Heart right ventricle (tissue), 16 donors: ENCODE results near the gene RNF11. TPM values are rescaled to one million over a fixed set of nuclear protein-coding genes. Genes with fewer than 3 reads are reported as not detected.

Experiments used
- ATAC-seq, 8 donors: fragments of 200-7000 bp; cut with Tn5 transposase; one replicate each; pipeline ENCODE4 v1.9.1; 2020; ENCODE audit warnings: mild to moderate bottlenecking in 8 of 8, moderate library complexity in 8 of 8, moderate number of reproducible peaks in 1 of 8
- DNase-seq, 2 donors: peaks; one replicate each; pipeline ENCODE4 v3.0.0-alpha.2; 2020
- H3K27ac ChIP-seq, 10 donors: fragments of 200-600 bp; sonication (generic) in 2 of 10; one replicate each; pipeline versions ENCODE4 v1.5.0 to v1.8.0; 2020 to 2022; ENCODE audit warnings: mild to moderate bottlenecking in 3 of 10
- H3K27me3 ChIP-seq, 7 donors: fragments of 200-600 bp; one replicate each; pipeline ENCODE4 v1.8.0; 2021 to 2022; ENCODE audit warnings: mild to moderate bottlenecking in 2 of 7
- H3K36me3 ChIP-seq, 9 donors: fragments of 200-600 bp; sonication (generic) in 1 of 9; one replicate each; pipeline versions ENCODE4 v1.5.0 to v1.8.0; 2020 to 2022; ENCODE audit warnings: mild to moderate bottlenecking in 2 of 9
- H3K4me1 ChIP-seq, 9 donors: fragments of 200-600 bp; sonication (generic) in 1 of 9; one replicate each; pipeline versions ENCODE4 v1.5.0 to v1.8.0; 2020 to 2022; ENCODE audit warnings: mild to moderate bottlenecking in 4 of 9
- H3K4me3 ChIP-seq, 10 donors: fragments of 200-600 bp; sonication (generic) in 2 of 10; one replicate each; pipeline versions ENCODE4 v1.5.0 to v1.8.0; 2020 to 2022; ENCODE audit warnings: mild to moderate bottlenecking in 7 of 10, moderate library complexity in 2 of 10
- H3K9me3 ChIP-seq, 11 donors: fragments of 200-600 bp in 10 of 11; sonication (generic) in 2 of 11; one replicate each; pipeline versions ENCODE4 v1.5.0 to v1.8.0; 2013 to 2022; ENCODE audit warnings: mild to moderate bottlenecking in 2 of 11, control low read depth in 1 of 11, moderate library complexity in 1 of 11
- CTCF ChIP-seq, 9 donors: fragments of 200-600 bp; sonication (generic) in 2 of 9; IDR thresholded peaks; one replicate each; pipeline versions ENCODE4 v1.5.0 to v1.8.0; 2021 to 2022; ENCODE audit warnings: antibody characterized with exemption in 9 of 9, mild to moderate bottlenecking in 5 of 9, moderate library complexity in 1 of 9
- WGBS, 2 donors: extraction: QIAGEN DNeasy Blood & Tissue Kit; methylation state at CpG; one replicate each; pipeline ENCODE4 v1.1.7; 2013; ENCODE audit warnings: inconsistent platforms in 1 of 2; 5-methylcytosine and 5-hydroxymethylcytosine counted together
- intact Hi-C, 10 donors: fragments of 100-400 bp; cut with DNase I; formaldehyde crosslinking; loops; one replicate each; pipeline versions ENCODE4 v1.11.1 to v1.14.2; 2022
- polyA plus RNA-seq, 2 donors: library from polyadenylated mRNA; stranded (reverse); fragments of 200-250 nt; gene quantifications; one replicate each; pipeline ENCODE4 v1.2.3, GENCODE V29; 2013
- total RNA-seq, 10 donors: library from RNA; stranded (reverse); fragmentation: NEBNext Ultra II Directional in 3 of 10; extraction: Animal tissue kit (Norgen Biotek cat#: 25700) in 3 of 10; gene quantifications; one replicate each; pipeline versions ENCODE4 v1.2.1 to v1.2.4, GENCODE V29; 2021 to 2023
- donor health status: Arrhythmogenic right ventricular cardiomyopathy.
- donor health status: ischemic (EF 13 %, LVEDD 7.1; RV severe dilation, severe dysfunction).
- donor health status: healthy with polysubstance abuse.
- donor health status: DM: no; HTN: yes; CAD: no.
- donor health status: DM: no; HTN: no; CAD: no.
- donor health status: ischemic (EF 25% LVEDD 6.9; RV normal size, moderate dysfunction).
- donor health status: ischemic (EF 25% LVEDD 5.7; RV mildly dilated, moderate dysfunction).
- donor health status: healthy.
- donor health status: DM: yes; HTN: yes; CAD: no.
- donor health status: Ischemic cardiomyopathy.
- donor health status: ischemic (EF 35%, LVEDD 5.7; RV mildly dilated, moderate dysfunction).
- donor health status: nonischemic (EF 11% LVEDD 7.7; RV severe dilation, severe dysfunction).
- donor health status: DM: yes; HTN: yes; CAD: no.
- donor health status: PGD.
- donor health status: ischemic (EF 29% LVEDD 5.4; RV normal size, mild dysfunction).
- donor health status: nonischemic (EF 23%, LVEDD 6.1; RV moderate dilation, normal function).

RNF11 gene
- total and polyA plus RNA-seq, 12 donors = 33.5 to 157 (median 114) TPM

GRCh38 chr1:51298322-51298705, 62.2 kb downstream of the RNF11 start:
- Histone ChIP-seq H3K36me3 (no peaks in the 10 kb centered on the region), H3K27me3 (no peaks in the 10 kb centered on the region), H3K4me3 (no peak overlapping the region), H3K4me1 (peaks cover 3 to 18% (median 14%) of the 10 kb centered on the region in 9 donors), H3K9me3 (no peaks in the 10 kb centered on the region), H3K27ac (no peak overlapping the region)
- whole genome bisulfite sequencing, 2 donors = 85 to 86% methylated on average over 4 of the region's 4 CpGs
- no peak for TF ChIP-seq CTCF (IDR thresholded peaks at IDR 0.05)
- ATAC-seq (no peak), DNase-seq (no peak)
- intact Hi-C loops = loop anchor here in 5 of 10 donors (5.0 to 10.0 kb wide), 3 partner anchors 61 to 106 kb away; partner anchors contain the start of gene RNF11 (in 4 of the 5)

DNA sequence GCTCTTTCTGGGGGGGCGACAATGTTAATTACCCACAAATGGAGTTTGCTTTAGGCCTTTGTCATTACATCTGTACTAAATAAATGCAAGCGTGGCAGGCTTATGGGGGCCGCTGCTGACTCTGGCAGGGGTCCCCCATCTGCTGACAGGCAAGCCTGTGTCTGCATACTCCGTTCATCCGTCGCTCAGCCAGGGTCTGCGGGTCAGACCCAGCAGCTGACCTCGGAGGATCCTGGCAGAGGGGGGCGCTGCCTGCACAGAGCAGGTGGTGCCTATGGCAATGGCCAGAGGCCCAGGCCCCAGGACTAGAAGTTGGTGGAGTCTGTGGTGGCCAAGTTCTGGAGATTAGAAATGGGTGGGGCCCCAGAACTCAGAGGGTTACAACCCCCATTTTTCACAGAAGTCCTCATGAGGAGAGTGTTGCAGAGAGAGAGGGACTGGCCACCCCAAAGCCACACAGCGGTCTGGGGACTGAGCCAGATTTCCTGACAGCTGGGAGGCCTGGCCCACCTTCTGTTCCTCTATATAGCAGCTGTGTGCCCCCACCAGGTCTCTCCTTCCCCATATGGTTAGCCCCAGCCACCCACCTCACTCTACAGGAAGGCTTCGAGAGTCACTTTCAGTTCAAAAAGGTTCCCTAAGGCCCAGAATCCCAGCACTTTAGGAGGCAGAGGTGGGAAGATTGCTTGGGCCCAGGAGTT, 63.3 kb downstream of the RNF11 start:
- DNase-seq (no peak), ATAC-seq (no peak)
- H3K36me3 ChIP-seq = no peaks in the 10 kb centered on the region
- H3K27ac ChIP-seq = no peak overlapping the region
- no peak for TF ChIP-seq CTCF (IDR thresholded peaks at IDR 0.05)
- intact Hi-C loops = loop anchor here in 5 of 10 donors (5.0 to 10.0 kb wide), 3 partner anchors 62 to 107 kb away; partner anchors contain the start of gene RNF11 (in 4 of the 5)
- no peaks in the 10 kb centered on the region for H3K27me3 ChIP-seq
- no peak overlapping the region for H3K4me3 ChIP-seq
- H3K4me1 ChIP-seq = peaks cover 3 to 23% (median 15%) of the 10 kb centered on the region in 9 donors
- WGBS, 2 donors = 96% methylated on average over 11 of the region's 11 CpGs
- no peaks in the 10 kb centered on the region for H3K9me3 ChIP-seq

DNA sequence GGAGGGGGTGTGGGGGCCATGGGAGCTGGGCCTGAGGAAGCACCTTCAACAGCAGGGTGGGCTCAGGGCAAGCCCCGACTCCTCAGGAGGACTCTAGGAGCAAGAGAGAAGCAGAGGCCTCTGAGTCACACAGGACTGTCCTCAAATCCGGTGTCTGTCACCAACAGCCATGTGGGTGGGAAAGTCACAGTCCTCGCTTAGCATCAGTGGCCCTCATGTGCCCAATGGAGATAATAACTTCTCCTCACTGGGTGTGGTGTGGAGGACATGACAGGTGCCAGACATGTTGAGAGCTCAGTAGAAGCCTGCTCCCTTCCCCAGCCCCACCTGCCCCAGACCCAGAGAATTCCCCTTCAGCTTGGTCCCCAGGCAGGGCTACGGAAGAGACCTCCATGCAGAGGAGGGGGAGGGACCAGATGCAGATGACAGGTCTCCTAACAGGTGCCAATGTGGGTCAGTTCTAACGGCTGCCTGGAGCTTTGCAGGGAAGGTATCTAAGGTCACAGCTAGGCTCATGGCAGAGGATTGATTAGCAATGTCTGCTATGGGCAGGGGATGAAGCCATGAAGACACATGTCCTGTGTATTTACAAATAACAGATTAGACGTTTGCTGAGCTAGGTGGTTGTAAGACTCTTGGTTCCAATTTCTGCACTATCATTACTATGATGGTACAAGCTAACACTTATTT, 64.1 kb downstream of the RNF11 start:
- ATAC-seq (no peak), DNase-seq (no peak)
- TF ChIP-seq CTCF (IDR thresholded peaks at IDR 0.05) = no peak
- WGBS, 2 donors = 86 to 87% methylated on average over 6 of the region's 6 CpGs
- Histone ChIP-seq H3K36me3 (no peaks in the 10 kb centered on the region), H3K27me3 (no peaks in the 10 kb centered on the region), H3K4me1 (peaks cover 3 to 23% (median 15%) of the 10 kb centered on the region in 9 donors), H3K27ac (no peak overlapping the region), H3K4me3 (no peak overlapping the region), H3K9me3 (no peaks in the 10 kb centered on the region)
- intact Hi-C loops = loop anchor here in 5 of 10 donors (5.0 to 10.0 kb wide), 3 partner anchors 63 to 108 kb away; partner anchors contain the start of gene RNF11 (in 4 of the 5)

- Histone ChIP-seq H3K4me3 (no peak overlapping the region), H3K27ac (no peak overlapping the region), H3K36me3 (no peaks in the 10 kb centered on the region), H3K9me3 (no peaks in the 10 kb centered on the region), H3K27me3 (no peaks in the 10 kb centered on the region), H3K4me1 (peaks cover 3 to 23% (median 13%) of the 10 kb centered on the region in 9 donors)
- no peak for TF ChIP-seq CTCF (IDR thresholded peaks at IDR 0.05)
- 93 to 94% methylated on average over 10 of the region's 10 CpGs for WGBS, 2 donors
- DNase-seq = no peak
- ATAC-seq = no peak
- intact Hi-C loops = no loop called here
Observed at GRCh38 chr1:51301152-51301843, 65.2 kb downstream of the RNF11 start.
